ENCODE measurements around the gene MTM1. TPM values are rescaled to one million over a fixed set of nuclear protein-coding genes. Genes with fewer than 3 reads are reported as not detected.

The MTM1 gene
- total and polyA plus RNA-seq, 9 of the 15 experiments (the other 6 are each of a cell fraction or from before 2014, with no cell fraction given), result 5.6 to 13.3 (median 9.5) TPM

DNA sequence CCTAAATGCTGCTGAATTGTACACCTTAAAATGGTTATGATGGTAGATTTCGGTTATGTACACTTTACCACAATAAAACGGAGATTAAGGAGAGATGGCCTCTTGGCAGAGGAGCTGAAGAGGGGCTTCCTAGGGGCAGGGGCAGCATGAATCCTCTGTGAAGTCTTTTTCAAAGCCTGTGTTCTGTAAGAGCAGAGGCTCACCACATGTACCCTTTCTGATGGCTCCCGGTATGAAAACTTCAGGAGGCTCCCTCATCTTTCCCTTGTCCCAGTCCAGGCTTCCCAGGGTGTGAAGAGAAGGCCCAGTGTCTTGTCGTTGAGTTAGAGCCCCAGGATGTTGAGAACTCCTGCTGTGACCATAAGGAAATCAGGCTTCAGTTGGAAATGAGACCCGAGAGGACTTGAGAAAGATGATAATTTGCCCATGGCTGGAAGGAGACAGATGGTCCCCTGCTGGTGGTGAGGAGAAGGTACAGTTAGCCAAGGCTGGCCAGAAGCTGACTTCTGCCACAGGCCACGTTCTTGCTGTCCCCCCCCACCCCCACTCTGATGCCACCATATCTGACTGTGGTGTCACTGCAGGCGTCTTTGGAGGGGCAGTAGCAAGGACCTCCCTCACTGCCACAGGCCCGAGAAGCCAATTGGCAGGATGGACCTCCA is 31.8 kb upstream of the MTM1 start:
- ChIA-PET CTCF (ENCODE audit: low intra/inter-chr PET ratio) (no interaction called here), POLR2A (interaction anchor here (0.7 kb wide), 1 partner anchor 546 kb away, joined by 3 read pairs; no protein-coding TSS in a partner anchor)
- H3K9me1 ChIP-seq (ENCODE audit: control insufficient read depth, insufficient read depth, low read length), result no peaks in the 10 kb centered on the region
- H3K9me3 ChIP-seq (replicated peaks; ENCODE audit: control insufficient read depth, insufficient read depth, low read depth, low read length), result no peaks in the 10 kb centered on the region
- no peak overlapping the region for H3K4me3 ChIP-seq
- H3K79me2 ChIP-seq (ENCODE audit: control insufficient read depth, insufficient read depth, low read length), result no peaks in the 10 kb centered on the region
- H3K4me2 ChIP-seq (ENCODE audit: insufficient read depth, low read length), result no peak overlapping the region
- no peaks in the 10 kb centered on the region for H3K4me1 ChIP-seq (replicated peaks in 1 of 2; ENCODE audit: control insufficient read depth in 2 of 2, insufficient read depth in 2 of 2, low read length in 2 of 2)
- intact Hi-C loops (cut with micrococcal nuclease) (no loop called here), in situ Hi-C loops (cut with MboI) (no loop called here)
- WGBS (ENCODE audit: insufficient coverage, low coverage, missing lambda C conversion rate), result 1% methylated on average over 8 of the region's 8 CpGs
- ATAC-seq, result peak; percentile 64; the same call in 1 of the 3 replicates
- BruUV-seq (replicated peaks), result no TSS peak
- no peaks in the 10 kb centered on the region for H3K36me3 ChIP-seq (ENCODE audit: control insufficient read depth, insufficient read depth, low read length)
- H3K27me3 ChIP-seq (ENCODE audit: control insufficient read depth in 2 of 2, insufficient read depth in 2 of 2, low read length in 2 of 2), result no peaks in the 10 kb centered on the region; a peak in 2 of 5 replicates
- H3K27ac ChIP-seq (ENCODE audit: extremely low read depth, low read depth, low read length), result no peak overlapping the region
- H2AFZ ChIP-seq (ENCODE audit: low read depth, low read length), result no peak overlapping the region
- FAIRE-seq, result no peak
- H4K20me1 ChIP-seq (replicated peaks; ENCODE audit: control insufficient read depth, insufficient read depth, low read length), result no peaks in the 10 kb centered on the region
- TF ChIP-seq ZNF274 (IDR thresholded peaks at IDR 0.05; ENCODE audit: borderline replicate concordance, low read depth, low read length), result peak; percentile 89
- TF ChIP-seq, protein P1, sequence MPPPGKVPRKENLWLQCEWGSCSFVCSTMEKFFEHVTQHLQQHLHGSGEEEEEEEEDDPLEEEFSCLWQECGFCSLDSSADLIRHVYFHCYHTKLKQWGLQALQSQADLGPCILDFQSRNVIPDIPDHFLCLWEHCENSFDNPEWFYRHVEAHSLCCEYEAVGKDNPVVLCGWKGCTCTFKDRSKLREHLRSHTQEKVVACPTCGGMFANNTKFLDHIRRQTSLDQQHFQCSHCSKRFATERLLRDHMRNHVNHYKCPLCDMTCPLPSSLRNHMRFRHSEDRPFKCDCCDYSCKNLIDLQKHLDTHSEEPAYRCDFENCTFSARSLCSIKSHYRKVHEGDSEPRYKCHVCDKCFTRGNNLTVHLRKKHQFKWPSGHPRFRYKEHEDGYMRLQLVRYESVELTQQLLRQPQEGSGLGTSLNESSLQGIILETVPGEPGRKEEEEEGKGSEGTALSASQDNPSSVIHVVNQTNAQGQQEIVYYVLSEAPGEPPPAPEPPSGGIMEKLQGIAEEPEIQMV (tag; conservative IDR thresholded peaks at IDR 0.05; ENCODE audit: low read depth), result no peak
- peak in 1 of 2 experiments; percentile 17; a peak in 1 of 4 replicates for TF ChIP-seq RAD21 (CRISPR knock-in tag; conservative IDR thresholded peaks at IDR 0.05 in 1 of 2, IDR thresholded peaks at IDR 0.05 in 1 of 2)
- no peak for TF ChIP-seq ARID1B (IDR thresholded peaks at IDR 0.05)
- TF ChIP-seq RFX1 (IDR thresholded peaks at IDR 0.05), result no peak
- TF ChIP-seq, protein P2, sequence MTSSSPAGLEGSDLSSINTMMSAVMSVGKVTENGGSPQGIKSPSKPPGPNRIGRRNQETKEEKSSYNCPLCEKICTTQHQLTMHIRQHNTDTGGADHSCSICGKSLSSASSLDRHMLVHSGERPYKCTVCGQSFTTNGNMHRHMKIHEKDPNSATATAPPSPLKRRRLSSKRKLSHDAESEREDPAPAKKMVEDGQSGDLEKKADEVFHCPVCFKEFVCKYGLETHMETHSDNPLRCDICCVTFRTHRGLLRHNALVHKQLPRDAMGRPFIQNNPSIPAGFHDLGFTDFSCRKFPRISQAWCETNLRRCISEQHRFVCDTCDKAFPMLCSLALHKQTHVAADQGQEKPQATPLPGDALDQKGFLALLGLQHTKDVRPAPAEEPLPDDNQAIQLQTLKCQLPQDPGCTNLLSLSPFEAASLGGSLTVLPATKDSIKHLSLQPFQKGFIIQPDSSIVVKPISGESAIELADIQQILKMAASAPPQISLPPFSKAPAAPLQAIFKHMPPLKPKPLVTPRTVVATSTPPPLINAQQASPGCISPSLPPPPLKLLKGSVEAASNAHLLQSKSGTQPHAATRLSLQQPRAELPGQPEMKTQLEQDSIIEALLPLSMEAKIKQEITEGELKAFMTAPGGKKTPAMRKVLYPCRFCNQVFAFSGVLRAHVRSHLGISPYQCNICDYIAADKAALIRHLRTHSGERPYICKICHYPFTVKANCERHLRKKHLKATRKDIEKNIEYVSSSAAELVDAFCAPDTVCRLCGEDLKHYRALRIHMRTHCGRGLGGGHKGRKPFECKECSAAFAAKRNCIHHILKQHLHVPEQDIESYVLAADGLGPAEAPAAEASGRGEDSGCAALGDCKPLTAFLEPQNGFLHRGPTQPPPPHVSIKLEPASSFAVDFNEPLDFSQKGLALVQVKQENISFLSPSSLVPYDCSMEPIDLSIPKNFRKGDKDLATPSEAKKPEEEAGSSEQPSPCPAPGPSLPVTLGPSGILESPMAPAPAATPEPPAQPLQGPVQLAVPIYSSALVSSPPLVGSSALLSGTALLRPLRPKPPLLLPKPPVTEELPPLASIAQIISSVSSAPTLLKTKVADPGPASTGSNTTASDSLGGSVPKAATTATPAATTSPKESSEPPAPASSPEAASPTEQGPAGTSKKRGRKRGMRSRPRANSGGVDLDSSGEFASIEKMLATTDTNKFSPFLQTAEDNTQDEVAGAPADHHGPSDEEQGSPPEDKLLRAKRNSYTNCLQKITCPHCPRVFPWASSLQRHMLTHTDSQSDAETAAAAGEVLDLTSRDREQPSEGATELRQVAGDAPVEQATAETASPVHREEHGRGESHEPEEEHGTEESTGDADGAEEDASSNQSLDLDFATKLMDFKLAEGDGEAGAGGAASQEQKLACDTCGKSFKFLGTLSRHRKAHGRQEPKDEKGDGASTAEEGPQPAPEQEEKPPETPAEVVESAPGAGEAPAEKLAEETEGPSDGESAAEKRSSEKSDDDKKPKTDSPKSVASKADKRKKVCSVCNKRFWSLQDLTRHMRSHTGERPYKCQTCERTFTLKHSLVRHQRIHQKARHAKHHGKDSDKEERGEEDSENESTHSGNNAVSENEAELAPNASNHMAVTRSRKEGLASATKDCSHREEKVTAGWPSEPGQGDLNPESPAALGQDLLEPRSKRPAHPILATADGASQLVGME (CRISPR knock-in tag; IDR thresholded peaks at IDR 0.05), result no peak
- TF ChIP-seq RFX7 (CRISPR knock-in tag; IDR thresholded peaks at IDR 0.05), result no peak
- TF ChIP-seq ZNF23 (CRISPR knock-in tag; IDR thresholded peaks at IDR 0.05), result no peak
- TF ChIP-seq, protein P3, sequence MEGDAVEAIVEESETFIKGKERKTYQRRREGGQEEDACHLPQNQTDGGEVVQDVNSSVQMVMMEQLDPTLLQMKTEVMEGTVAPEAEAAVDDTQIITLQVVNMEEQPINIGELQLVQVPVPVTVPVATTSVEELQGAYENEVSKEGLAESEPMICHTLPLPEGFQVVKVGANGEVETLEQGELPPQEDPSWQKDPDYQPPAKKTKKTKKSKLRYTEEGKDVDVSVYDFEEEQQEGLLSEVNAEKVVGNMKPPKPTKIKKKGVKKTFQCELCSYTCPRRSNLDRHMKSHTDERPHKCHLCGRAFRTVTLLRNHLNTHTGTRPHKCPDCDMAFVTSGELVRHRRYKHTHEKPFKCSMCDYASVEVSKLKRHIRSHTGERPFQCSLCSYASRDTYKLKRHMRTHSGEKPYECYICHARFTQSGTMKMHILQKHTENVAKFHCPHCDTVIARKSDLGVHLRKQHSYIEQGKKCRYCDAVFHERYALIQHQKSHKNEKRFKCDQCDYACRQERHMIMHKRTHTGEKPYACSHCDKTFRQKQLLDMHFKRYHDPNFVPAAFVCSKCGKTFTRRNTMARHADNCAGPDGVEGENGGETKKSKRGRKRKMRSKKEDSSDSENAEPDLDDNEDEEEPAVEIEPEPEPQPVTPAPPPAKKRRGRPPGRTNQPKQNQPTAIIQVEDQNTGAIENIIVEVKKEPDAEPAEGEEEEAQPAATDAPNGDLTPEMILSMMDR (IDR thresholded peaks at IDR 0.05 in 2 of 3, conservative IDR thresholded peaks at IDR 0.05 in 1 of 3; ENCODE audit: insufficient read depth in 2 of 3, low read depth in 1 of 3, low read length in 3 of 3), result peak; percentile 24 to 44 (median 38); a peak in 5 of 6 replicates
- DNase-seq (ENCODE audit: extremely low read depth in 1 of 4, low spot score in 3 of 4), result peak; percentile 14 to 18 (median 16)
- H3K9ac ChIP-seq (ENCODE audit: insufficient read depth in 1 of 2, low read depth in 2 of 2, low read length in 2 of 2), result no peak overlapping the region
